ENCODE results near the gene GANC. TPM values are rescaled to one million over a fixed set of nuclear protein-coding genes. Genes with fewer than 3 reads are reported as not detected.

Gene GANC
- total and polyA plus RNA-seq, 9 of the 15 experiments (the other 6 are each of a cell fraction or from before 2014, with no cell fraction given), result 10.9 to 19.0 (median 14.5) TPM

GRCh38 chr15:42272939-42273899 lies at the start of gene GANC, which contains the start of gene TMEM87A (continued):
- no peak; the same call in 1 of the 2 replicates for TF ChIP-seq STAT6 (CRISPR knock-in tag; IDR thresholded peaks at IDR 0.05)
- TF ChIP-seq MTA2 (IDR thresholded peaks at IDR 0.05; ENCODE audit: low read depth), result no peak
- TF ChIP-seq EGR1 (conservative IDR thresholded peaks at IDR 0.05), result no peak
- peak; percentile 96 for TF ChIP-seq HDAC2 (IDR thresholded peaks at IDR 0.05)
- TF ChIP-seq ESRRB (CRISPR knock-in tag; IDR thresholded peaks at IDR 0.05; ENCODE audit: borderline replicate concordance), result no peak
- TF ChIP-seq FOXA1 (IDR thresholded peaks at IDR 0.05; ENCODE audit: borderline replicate concordance), result no peak
- TF ChIP-seq ARID1B (IDR thresholded peaks at IDR 0.05), result no peak
- TF ChIP-seq ZNF518B (CRISPR knock-in tag; IDR thresholded peaks at IDR 0.05), result no peak
- TF ChIP-seq RBM25 (IDR thresholded peaks at IDR 0.05; ENCODE audit: low read depth, low read length, severe bottlenecking), result peak; percentile 33
- no peak; the same call in 1 of the 2 replicates for TF ChIP-seq EP300 (IDR thresholded peaks at IDR 0.05; ENCODE audit: low read length)
- TF ChIP-seq CTBP1 (IDR thresholded peaks at IDR 0.05; ENCODE audit: borderline replicate concordance), result peak; percentile 79; the same call in 1 of the 2 replicates
- TF ChIP-seq NFYB (IDR thresholded peaks at IDR 0.05; ENCODE audit: extremely low read depth, insufficient read length), result no peak
- no peak for TF ChIP-seq ZNF316 (IDR thresholded peaks at IDR 0.05)
- TF ChIP-seq TAL1 (IDR thresholded peaks at IDR 0.05), result no peak
- TF ChIP-seq MAFG (tag; conservative IDR thresholded peaks at IDR 0.05), result no peak
- TF ChIP-seq MXD1 (CRISPR knock-in tag; IDR thresholded peaks at IDR 0.05; ENCODE audit: borderline replicate concordance, poor library complexity, severe bottlenecking), result peak; percentile 66
- no peak for TF ChIP-seq SMARCA5 (IDR thresholded peaks at IDR 0.05)
- no peak for TF ChIP-seq SREBF2 (CRISPR knock-in tag; IDR thresholded peaks at IDR 0.05)
- no peak; the same call in 1 of the 2 replicates for TF ChIP-seq SMARCA4 (IDR thresholded peaks at IDR 0.05)
- no peak for TF ChIP-seq NFE2 (IDR thresholded peaks at IDR 0.05; ENCODE audit: low read depth)
- peak; percentile 96 for TF ChIP-seq TFAP4 (CRISPR knock-in tag; IDR thresholded peaks at IDR 0.05; ENCODE audit: borderline replicate concordance)
